ENCODE data around the gene TNFSF9.
"Not testable (repeated sequence)": the region's sequence is repeated elsewhere in the genome, so short reads cannot be mapped to it uniquely, and the experiment has no call there.

TNFSF9 gene

DNA sequence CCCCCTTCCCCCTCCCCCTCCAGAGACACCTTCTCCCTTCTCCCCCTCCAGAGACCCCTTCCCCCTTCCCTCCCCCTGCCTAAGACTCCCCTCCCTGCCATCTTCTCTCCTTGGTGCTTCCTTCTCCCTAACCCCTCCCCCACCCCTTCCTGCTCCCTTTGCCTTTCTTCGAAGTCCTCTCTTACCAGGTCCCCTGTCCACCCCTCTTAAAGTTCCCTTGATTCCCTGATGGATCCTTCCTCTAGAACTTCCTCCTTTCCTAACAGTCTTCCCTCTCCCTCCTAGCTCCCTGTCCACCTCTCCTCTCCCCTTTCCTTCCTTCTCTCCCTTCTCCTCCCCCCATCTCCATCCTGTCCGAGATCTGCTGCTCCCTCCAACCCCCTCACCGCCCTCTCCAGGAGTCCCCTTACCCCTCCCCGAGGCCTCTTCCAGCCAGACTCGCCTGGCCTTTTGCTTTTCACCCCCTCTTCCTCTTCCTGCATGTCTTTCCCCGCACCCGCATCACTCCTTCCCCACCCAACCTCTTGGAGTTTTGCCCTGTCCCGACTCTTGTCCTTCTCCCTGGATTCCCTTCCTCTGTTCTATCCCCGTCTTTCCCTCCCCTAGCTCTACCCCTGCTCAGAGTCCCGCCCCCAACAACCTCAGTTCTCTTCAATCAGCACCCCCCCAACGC, 3.1 kb downstream of the TNFSF9 start:
- 15 to 32% methylated on average over 7 to 9 of the region's 11 CpGs for WGBS, 2 experiments (ENCODE audit: insufficient coverage in 2 of 2)
- Histone ChIP-seq H3K36me3 (ENCODE audit: control insufficient read depth, insufficient read depth, low read length) (peaks cover 14% of the 10 kb centered on the region), H3K27ac (ENCODE audit: low read depth, low read length, severe bottlenecking) (no peak overlapping the region), H3K9me3 (ENCODE audit: control insufficient read depth, low read length) (peaks cover 11% of the 10 kb centered on the region), H3K4me3 (ENCODE audit: extremely low read depth, insufficient read depth, low read length, poor library complexity, severe bottlenecking) (no peak overlapping the region), H3K4me1 (ENCODE audit: control insufficient read depth, insufficient read depth, low read length, poor library complexity, severe bottlenecking) (peaks cover 12% of the 10 kb centered on the region)

- Histone ChIP-seq H3K4me1 (ENCODE audit: control insufficient read depth, insufficient read depth, low read length, poor library complexity, severe bottlenecking) (peaks cover 12% of the 10 kb centered on the region), H3K36me3 (ENCODE audit: control insufficient read depth, insufficient read depth, low read length) (peaks cover 14% of the 10 kb centered on the region), H3K9me3 (ENCODE audit: control insufficient read depth, low read length) (peaks cover 14% of the 10 kb centered on the region), H3K27ac (ENCODE audit: low read depth, low read length, severe bottlenecking) (no peak overlapping the region), H3K4me3 (ENCODE audit: extremely low read depth, insufficient read depth, low read length, poor library complexity, severe bottlenecking) (no peak overlapping the region)
- 65 to 82% methylated on average over 32 to 34 of the region's 40 CpGs for WGBS, 2 experiments (ENCODE audit: insufficient coverage in 2 of 2)
Measured at GRCh38 chr19:6534451-6535093, 3.7 kb downstream of the TNFSF9 start.

DNA sequence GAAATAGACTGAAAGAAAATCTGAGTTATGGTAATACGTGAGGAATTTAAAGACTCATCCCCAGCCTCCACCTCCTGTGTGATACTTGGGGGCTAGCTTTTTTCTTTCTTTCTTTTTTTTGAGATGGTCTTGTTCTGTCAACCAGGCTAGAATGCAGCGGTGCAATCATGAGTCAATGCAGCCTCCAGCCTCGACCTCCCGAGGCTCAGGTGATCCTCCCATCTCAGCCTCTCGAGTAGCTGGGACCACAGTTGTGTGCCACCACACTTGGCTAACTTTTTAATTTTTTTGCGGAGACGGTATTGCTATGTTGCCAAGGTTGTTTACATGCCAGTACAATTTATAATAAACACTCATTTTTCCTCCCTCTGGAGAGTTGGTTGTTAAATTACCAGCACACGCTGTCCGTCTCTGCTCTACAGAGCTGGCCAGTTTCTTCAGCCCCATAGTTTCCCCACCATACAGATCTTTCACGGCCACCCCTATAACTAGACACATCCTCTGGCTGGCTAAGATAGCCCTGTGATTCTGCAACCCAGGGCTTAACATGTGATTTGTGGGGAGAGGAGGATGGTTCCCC, 4.8 kb downstream of the TNFSF9 start:
- Histone ChIP-seq H3K4me1 (ENCODE audit: control insufficient read depth, insufficient read depth, low read length, poor library complexity, severe bottlenecking) (peaks cover 12% of the 10 kb centered on the region), H3K9me3 (ENCODE audit: control insufficient read depth, low read length) (peaks cover 15% of the 10 kb centered on the region), H3K36me3 (ENCODE audit: control insufficient read depth, insufficient read depth, low read length) (peaks cover 14% of the 10 kb centered on the region), H3K4me3 (ENCODE audit: extremely low read depth, insufficient read depth, low read length, poor library complexity, severe bottlenecking) (no peak overlapping the region), H3K27ac (ENCODE audit: low read depth, low read length, severe bottlenecking) (no peak overlapping the region)
- WGBS, 2 experiments (ENCODE audit: insufficient coverage in 2 of 2): 96% methylated on average over 6 to 8 of the region's 10 CpGs

DNA sequence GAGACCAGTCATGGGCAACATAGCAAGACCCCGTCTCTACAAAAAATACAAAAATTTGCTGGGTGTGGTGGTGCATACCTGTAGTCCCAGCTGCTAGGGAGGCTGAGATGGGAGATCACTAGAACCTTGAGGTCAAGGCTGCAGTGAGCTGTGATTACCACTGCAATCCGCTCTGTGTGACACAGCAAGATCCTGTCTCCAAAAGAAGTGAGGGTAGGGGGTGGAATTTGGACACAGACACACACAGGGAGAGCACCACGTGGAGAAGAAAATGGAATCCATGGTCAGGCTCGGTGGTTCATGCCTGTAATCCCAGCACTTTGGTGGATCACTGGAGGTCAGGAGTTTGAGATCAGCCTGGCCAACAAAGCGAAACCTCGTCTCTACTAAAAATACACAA, 8.7 kb downstream of the TNFSF9 start:
- no peaks in the 10 kb centered on the region for H3K4me1 ChIP-seq (ENCODE audit: control insufficient read depth, insufficient read depth, low read length, poor library complexity, severe bottlenecking)
- H3K36me3 ChIP-seq (ENCODE audit: control insufficient read depth, insufficient read depth, low read length): peaks cover 14% of the 10 kb centered on the region
- no peak overlapping the region for H3K27ac ChIP-seq (ENCODE audit: low read depth, low read length, severe bottlenecking)
- no peak overlapping the region for H3K4me3 ChIP-seq (ENCODE audit: extremely low read depth, insufficient read depth, low read length, poor library complexity, severe bottlenecking)
- peaks cover 15% of the 10 kb centered on the region for H3K9me3 ChIP-seq (ENCODE audit: control insufficient read depth, low read length)
- WGBS, 2 experiments (ENCODE audit: insufficient coverage in 2 of 2): 86 to 92% methylated on average over 5 of the region's 6 CpGs

GRCh38 chr19:6540918-6541689, 10.3 kb downstream of the TNFSF9 start:
- H3K4me3 ChIP-seq (ENCODE audit: extremely low read depth, insufficient read depth, low read length, poor library complexity, severe bottlenecking): no peak overlapping the region
- H3K27ac ChIP-seq (ENCODE audit: low read depth, low read length, severe bottlenecking): no peak overlapping the region
- 74 to 80% methylated on average over 8 to 9 of the region's 13 CpGs for WGBS, 2 experiments (ENCODE audit: insufficient coverage in 2 of 2)
- H3K9me3 ChIP-seq (ENCODE audit: control insufficient read depth, low read length): peaks cover 14% of the 10 kb centered on the region
- no peaks in the 10 kb centered on the region for H3K4me1 ChIP-seq (ENCODE audit: control insufficient read depth, insufficient read depth, low read length, poor library complexity, severe bottlenecking)
- H3K36me3 ChIP-seq (ENCODE audit: control insufficient read depth, insufficient read depth, low read length): peaks cover 1% of the 10 kb centered on the region

- no peaks in the 10 kb centered on the region for H3K36me3 ChIP-seq (ENCODE audit: control insufficient read depth, insufficient read depth, low read length)
- no peak overlapping the region for H3K4me3 ChIP-seq (ENCODE audit: extremely low read depth, insufficient read depth, low read length, poor library complexity, severe bottlenecking)
- 78 to 89% methylated on average over 9 to 11 of the region's 11 CpGs for WGBS, 2 experiments (ENCODE audit: insufficient coverage in 2 of 2)
Measured at GRCh38 chr19:6543866-6544347, 13.1 kb downstream of the TNFSF9 start.

GRCh38 chr19:6550679-6551078, 19.9 kb downstream of the TNFSF9 start:
- not testable (repeated sequence) for H3K4me1 ChIP-seq (ENCODE audit: control insufficient read depth, insufficient read depth, low read length, poor library complexity, severe bottlenecking); H3K9me3 ChIP-seq (ENCODE audit: control insufficient read depth, low read length); H3K4me3 ChIP-seq (ENCODE audit: extremely low read depth, insufficient read depth, low read length, poor library complexity, severe bottlenecking); H3K27ac ChIP-seq (ENCODE audit: low read depth, low read length, severe bottlenecking); H3K36me3 ChIP-seq (ENCODE audit: control insufficient read depth, insufficient read depth, low read length)
- 67 to 83% methylated on average over 1 of the region's 6 CpGs for WGBS, 2 experiments (ENCODE audit: insufficient coverage in 2 of 2)

More at GRCh38 chr19:6543866-6544347, 13.1 kb downstream of the TNFSF9 start:
- H3K4me1 ChIP-seq (ENCODE audit: control insufficient read depth, insufficient read depth, low read length, poor library complexity, severe bottlenecking): no peaks in the 10 kb centered on the region
- H3K27ac ChIP-seq (ENCODE audit: low read depth, low read length, severe bottlenecking): no peak overlapping the region
- peaks cover 8% of the 10 kb centered on the region for H3K9me3 ChIP-seq (ENCODE audit: control insufficient read depth, low read length)

- Histone ChIP-seq H3K9me3 (ENCODE audit: control insufficient read depth, low read length) (peaks cover 4% of the 10 kb centered on the region), H3K36me3 (ENCODE audit: control insufficient read depth, insufficient read depth, low read length) (no peaks in the 10 kb centered on the region), H3K27ac (ENCODE audit: low read depth, low read length, severe bottlenecking) (no peak overlapping the region), H3K4me3 (ENCODE audit: extremely low read depth, insufficient read depth, low read length, poor library complexity, severe bottlenecking) (no peak overlapping the region), H3K4me1 (ENCODE audit: control insufficient read depth, insufficient read depth, low read length, poor library complexity, severe bottlenecking) (no peaks in the 10 kb centered on the region)
- WGBS, 2 experiments (ENCODE audit: insufficient coverage in 2 of 2): 79 to 89% methylated on average over 3 of the region's 3 CpGs
Measured at GRCh38 chr19:6551091-6551490, 20.3 kb downstream of the TNFSF9 start.

GRCh38 chr19:6551607-6552450, 21.0 kb downstream of the TNFSF9 start:
- no peak overlapping the region for H3K27ac ChIP-seq (ENCODE audit: low read depth, low read length, severe bottlenecking)
- H3K4me3 ChIP-seq (ENCODE audit: extremely low read depth, insufficient read depth, low read length, poor library complexity, severe bottlenecking): no peak overlapping the region
- H3K9me3 ChIP-seq (ENCODE audit: control insufficient read depth, low read length): no peaks in the 10 kb centered on the region
- no peaks in the 10 kb centered on the region for H3K4me1 ChIP-seq (ENCODE audit: control insufficient read depth, insufficient read depth, low read length, poor library complexity, severe bottlenecking)
- no peaks in the 10 kb centered on the region for H3K36me3 ChIP-seq (ENCODE audit: control insufficient read depth, insufficient read depth, low read length)
- WGBS, 2 experiments (ENCODE audit: insufficient coverage in 2 of 2): 59 to 66% methylated on average over 11 to 19 of the region's 28 CpGs

- no peaks in the 10 kb centered on the region for H3K9me3 ChIP-seq (ENCODE audit: control insufficient read depth, low read length)
- H3K36me3 ChIP-seq (ENCODE audit: control insufficient read depth, insufficient read depth, low read length): no peaks in the 10 kb centered on the region
- WGBS, 2 experiments (ENCODE audit: insufficient coverage in 2 of 2): 89 to 98% methylated on average over 2 of the region's 2 CpGs
- no peak overlapping the region for H3K4me3 ChIP-seq (ENCODE audit: extremely low read depth, insufficient read depth, low read length, poor library complexity, severe bottlenecking)
- H3K27ac ChIP-seq (ENCODE audit: low read depth, low read length, severe bottlenecking): no peak overlapping the region
- no peaks in the 10 kb centered on the region for H3K4me1 ChIP-seq (ENCODE audit: control insufficient read depth, insufficient read depth, low read length, poor library complexity, severe bottlenecking)
Measured at GRCh38 chr19:6556043-6556449, 25.2 kb downstream of the TNFSF9 start.

All from mesodermal cell (in vitro differentiated cells).